Uterus (tissue), 2 donors: ENCODE data around the gene PIGW.

ENCODE experiments used
- CTCF ChIP-seq, 4 experiments: fragments of 200-600 bp in 2 of 4; fragments of 450-650 bp in 2 of 4; sonication (generic) in 2 of 4; IDR thresholded peaks; one replicate each; pipeline ENCODE4 v1.5.1; 2016 to 2019; ENCODE audit warnings: antibody characterized with exemption in 4 of 4, mild to moderate bottlenecking in 2 of 4, moderate library complexity in 1 of 4
- POLR2A ChIP-seq, 2 donors: fragments of 450-650 bp; IDR thresholded peaks; one replicate each; pipeline ENCODE4 v1.6.1; 2016; ENCODE audit warnings: antibody characterized with exemption in 2 of 2, mild to moderate bottlenecking in 1 of 2, moderate library complexity in 1 of 2

DNA sequence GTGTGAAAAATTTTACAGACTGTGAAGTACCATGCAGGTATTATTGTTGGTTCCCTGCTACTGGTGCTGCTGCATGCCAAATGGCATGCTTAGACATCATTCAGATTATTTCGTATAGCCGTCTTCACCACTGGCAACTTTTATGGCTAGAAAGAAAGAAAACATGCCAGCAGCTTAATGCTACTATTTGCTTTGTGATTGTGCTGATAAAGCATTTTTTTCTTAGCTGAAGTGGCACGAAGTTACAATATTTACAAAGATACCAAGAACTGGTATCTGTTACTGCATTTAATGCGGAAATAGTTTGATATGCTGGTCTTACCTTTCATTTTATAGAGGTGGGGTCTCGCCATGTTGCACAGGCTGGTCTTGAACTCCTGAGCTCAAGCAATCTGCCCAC is 40.1 kb upstream of the PIGW start:
- TF ChIP-seq CTCF (IDR thresholded peaks at IDR 0.05) (no peak), POLR2A (IDR thresholded peaks at IDR 0.05) (no peak)
